HTR-8/SVneo (cell line): Measurements from ENCODE around the gene DHX57.
"Not testable (repeated sequence)": the region's sequence is repeated elsewhere in the genome, so short reads cannot be mapped to it uniquely, and the experiment has no call there.

Source experiments
- DNase-seq: peaks from one replicate; pipeline ENCODE4 v3.0.0; 2011; ENCODE audit warnings: low spot score, mixed read lengths; ENCODE audit not compliant: insufficient read length
- FAIRE-seq: peaks from 2 replicates; lab custom pipeline; 2011; peaks lifted over from hg19 to GRCh38; lab: Jason Lieb, UNC

Gene DHX57

DNA sequence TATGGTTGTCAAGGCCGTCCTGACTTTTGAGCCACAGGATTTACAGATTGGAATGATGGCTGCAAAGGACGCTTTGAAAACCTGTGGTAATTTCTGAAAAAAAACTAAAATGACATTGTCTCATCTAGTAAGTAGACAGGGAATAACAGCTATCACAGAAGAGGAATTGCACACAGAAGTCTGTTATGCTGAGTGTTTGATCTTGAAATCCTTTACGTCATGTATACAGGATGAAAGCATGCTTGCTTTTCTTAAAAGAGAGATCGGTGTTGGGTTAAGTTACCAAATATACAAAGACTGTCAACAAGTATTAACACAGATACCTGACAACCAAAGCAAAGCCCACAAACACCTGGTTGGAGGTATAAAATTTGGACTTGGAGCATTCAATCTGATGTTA, 112.0 kb downstream of the DHX57 start:
- no peak for FAIRE-seq
- no peak for DNase-seq

DNA sequence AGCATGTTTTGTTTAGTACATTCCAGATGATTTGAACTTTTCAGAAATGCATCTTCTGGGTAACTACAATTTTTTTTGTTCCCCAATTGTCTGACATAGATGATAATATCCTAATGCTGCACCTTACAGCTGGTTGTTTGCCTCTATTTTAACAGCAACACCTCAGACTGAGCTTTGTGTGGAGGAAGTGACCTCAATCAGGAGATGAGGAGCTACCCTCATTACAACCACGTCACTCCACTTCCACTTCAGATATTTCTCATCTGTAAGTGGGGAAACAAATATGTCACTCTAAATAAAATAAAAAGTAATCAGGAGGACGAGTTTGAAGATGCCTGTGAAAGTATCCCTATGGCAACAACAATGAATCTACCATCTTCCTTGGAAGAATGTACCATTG, 112.5 kb downstream of the DHX57 start:
- no peak for FAIRE-seq

DNA sequence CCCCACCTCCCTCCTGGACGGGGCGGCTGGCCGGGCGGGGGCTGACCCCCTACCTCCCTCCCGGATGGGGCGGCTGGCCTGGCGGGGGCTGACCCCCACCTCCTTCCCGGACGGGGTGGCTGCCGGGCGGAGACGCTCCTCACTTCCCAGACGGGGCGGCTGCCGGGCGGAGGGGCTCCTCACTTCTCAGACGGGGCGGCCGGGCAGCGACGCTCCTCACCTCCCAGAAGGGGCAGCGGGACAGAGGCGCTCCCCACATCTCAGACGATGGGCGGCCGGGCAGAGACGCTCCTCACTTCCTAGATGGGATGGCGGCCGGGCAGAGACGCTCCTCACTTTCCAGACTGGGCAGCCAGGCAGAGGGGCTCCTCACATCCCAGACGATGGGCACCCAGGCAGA, 119.8 kb downstream of the DHX57 start:
- DNase-seq, FAIRE-seq: not testable (repeated sequence)

More for the DNA sequence above, 112.5 kb downstream of the DHX57 start:
- DNase-seq: no peak

DNA sequence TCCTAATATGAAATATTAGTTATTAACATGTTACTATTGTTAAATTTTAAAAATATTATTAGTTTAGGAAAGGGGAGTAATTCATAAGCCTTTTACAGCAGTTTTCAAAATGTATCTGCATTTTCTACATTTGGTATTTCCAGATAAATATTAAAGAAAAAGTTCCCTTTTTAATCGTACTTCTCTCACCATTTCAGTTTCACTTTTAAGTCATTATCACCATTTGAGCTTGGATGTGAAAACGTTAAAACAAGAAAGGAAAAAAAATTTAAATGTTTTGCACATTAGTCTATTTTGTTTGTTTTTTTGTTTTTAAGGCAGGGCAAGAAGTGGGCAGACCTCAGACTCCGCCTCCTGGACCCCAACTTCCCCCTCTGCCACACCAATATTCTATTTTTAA, 121.2 kb downstream of the DHX57 start:
- FAIRE-seq (no peak), DNase-seq (no peak)

DNA sequence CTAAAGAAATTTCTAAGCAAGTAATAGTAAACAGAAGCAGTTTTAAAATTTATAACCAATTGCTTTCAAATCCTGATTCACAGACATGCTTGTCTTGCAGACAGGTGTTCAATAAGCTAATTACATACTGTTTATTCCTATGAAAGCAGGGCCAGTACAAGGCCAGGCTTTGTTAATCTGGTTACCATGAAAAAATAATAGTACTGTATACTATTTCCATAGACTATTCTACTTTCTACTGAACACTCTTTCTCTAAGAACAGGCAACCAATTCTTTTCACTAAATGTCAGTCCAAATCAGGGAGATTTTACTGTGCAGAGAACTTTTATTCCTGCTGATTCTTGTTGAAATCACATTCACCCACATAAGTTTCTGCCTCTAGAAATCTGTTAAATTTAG, 121.7 kb downstream of the DHX57 start:
- DNase-seq: no peak
- FAIRE-seq: no peak

DNA sequence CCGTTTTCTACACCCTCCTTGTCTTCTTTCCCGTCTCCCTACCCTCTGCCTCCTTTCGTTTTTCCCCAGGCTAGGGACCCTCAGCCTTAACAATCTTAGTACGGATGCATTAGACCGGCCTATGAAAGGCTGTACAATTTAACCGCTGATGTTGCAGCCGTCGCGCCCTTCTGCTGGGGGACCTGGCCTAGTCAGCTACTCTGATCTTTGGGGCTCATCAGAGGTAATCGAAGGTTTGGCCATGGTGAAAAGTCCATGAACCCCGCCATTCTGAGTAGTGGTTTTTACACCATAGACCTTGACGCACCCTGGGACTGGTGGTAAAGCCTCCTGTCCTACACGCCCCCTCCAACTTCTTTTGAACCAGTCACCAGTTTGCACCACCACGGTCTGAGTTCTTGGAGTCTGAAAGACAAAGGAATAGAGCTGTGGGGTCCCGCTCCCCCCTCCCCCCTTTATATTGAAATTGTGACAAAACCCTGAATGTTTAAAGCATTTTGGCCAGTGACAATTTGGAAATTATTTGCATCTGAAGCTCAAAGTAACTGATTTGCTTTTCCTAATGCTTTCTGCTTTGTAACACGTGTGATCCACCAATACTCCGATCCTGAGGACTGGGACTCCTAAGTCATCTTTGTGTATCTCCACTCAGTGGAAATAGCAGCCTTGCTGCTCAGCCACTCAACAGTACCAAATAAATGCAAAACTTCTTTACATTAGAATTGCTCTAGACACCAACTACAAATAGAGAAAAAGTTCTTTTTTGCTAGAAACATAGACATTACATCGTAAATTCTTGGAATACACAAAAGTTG, 123.9 kb downstream of the DHX57 start:
- peak; percentile 30 for DNase-seq
- no peak for FAIRE-seq

DNA sequence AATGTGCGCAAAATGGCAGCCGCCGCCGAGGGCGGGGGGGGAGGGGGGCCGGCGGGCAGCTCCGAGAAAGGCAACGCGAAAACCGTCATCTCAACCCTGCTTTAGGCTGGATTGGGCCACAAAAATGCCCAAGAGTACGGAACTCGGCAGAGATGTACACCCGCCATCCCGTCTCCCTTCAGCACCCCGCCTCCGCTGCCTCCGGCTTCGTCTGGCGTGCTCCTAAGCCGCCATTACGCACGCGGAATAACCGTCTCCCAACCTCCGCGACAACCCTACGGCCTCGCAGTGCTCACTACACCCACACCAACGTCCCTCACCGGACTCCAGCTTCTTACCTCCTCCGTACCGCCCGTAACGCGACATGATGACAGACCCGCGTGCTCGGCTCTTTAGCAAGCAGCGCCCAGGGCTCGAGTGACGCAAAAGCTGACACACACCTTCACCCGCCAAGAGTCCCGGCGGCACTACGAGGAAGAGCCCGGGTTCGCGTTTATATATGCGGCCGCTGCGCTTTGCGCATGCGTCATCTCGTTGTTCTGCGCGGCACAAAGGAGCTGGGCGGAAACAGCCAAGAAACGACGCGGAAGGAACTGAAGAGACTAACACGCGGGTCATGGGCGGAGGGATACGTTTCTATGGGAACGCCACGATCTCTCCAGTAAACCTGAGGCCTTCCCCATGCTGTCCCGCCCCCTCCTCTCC, 124.7 kb downstream of the DHX57 start, which contains the start of gene SRSF7:
Gene SRSF7 (minus strand): TSS at position 471 of the 705 bp plus-strand sequence. CDS start 105 bp downstream, at position 366.
- FAIRE-seq: peak; percentile 91

DNA sequence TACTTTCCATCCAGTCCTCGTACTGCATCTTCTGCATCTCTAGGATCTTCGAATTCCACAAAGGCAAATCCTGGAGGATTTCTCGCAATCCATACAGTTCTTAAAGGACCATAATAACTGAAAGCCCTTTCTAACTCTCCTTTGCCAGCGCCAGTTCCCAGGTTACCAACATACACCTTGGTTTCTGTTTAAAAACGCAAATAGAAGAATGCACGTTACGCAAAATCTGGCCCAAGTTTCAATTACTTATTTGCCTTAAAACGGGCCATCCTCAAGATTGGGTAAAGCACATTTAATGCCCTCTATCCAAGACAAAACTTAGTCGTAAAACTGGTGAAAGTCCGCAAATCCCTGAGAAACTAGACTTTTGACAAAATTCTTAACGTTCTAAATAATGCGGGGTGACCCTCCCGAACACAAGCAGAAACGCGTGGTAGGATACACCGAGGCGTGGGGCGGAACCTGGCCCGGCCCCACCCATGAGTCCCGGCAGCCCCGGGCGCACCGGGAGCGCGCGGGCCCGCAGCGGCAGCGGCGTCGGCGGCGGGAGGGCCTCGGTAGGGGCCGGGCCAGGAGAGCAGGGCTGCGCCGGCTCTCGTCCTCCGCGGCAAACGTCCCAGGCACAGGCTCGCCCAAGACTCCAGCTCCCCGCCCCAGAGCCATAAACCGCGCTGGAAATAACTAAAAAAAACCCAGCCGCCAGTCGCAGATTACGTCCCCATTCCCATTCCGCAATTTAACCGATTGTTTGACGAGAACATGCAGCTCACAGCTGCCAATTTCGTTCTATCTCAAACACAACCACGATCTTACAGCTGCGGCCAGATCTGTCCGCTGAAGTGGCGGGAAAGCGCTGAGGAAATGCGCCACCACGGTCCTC, 125.5 kb downstream of the DHX57 start:
- DNase-seq (peak; percentile 22), FAIRE-seq (peak; percentile 55)

More for the DNA sequence above, 124.7 kb downstream of the DHX57 start, which contains the start of gene SRSF7:
- peak; percentile 99 for DNase-seq

DNA sequence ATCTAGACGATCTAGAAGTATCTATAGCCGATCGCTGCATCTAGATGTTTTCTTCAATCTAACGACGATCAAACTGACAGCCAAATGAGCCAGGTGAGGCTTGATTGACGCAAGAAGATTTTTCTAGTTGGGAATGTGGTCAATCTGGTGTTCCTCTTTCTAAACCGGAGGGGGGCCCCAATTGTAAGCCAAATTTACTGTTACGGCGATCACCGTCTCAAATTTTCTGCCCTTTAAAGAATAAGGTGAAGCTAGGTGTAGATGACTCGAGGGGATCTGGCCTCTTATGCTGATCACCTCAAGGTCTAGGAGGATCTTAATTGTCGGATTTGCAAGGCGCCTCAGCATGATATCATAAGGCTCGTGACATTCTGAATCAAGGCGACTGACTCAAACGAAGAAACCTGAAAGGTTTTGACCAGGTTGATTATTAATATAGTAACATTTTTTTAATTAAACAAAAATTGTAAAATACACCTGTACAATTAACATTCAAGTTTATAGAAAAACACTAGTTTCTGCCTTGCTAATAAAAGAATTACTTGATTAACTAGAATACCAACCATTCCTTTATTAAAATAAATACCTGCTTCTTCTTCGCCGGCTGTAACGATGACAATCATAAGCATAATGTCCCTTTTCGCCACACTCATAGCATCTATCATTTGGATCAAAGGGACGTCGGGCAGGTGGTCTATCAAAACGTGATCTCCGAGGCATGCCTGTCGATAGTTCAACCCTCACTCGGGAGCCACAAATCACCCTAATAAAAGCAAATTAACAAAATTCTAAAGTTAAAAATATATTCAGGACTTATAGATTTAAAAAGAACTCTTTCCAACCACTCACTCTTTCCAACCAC, 126.6 kb downstream of the DHX57 start:
- FAIRE-seq (no peak), DNase-seq (no peak)

DNA sequence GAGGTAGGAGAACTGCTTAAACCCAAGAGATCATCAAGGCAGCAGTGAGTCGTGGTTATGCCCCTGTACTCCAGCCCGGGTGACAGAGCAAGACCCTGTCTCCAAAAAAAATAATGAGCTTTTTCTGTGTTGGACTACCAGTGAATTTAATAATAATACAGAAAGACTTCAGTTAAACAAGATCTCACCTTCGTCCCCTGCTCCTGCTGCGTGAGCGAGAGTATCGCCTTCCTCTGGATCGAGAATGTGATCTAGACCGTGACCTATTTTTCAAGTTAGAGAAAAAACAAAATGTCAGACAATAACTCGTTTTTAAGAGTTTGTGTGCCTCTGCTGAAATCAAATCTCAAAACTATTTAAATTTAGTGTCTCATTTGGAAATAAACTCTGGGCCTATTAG, 127.3 kb downstream of the DHX57 start:
- no peak for DNase-seq
- FAIRE-seq: no peak

DNA sequence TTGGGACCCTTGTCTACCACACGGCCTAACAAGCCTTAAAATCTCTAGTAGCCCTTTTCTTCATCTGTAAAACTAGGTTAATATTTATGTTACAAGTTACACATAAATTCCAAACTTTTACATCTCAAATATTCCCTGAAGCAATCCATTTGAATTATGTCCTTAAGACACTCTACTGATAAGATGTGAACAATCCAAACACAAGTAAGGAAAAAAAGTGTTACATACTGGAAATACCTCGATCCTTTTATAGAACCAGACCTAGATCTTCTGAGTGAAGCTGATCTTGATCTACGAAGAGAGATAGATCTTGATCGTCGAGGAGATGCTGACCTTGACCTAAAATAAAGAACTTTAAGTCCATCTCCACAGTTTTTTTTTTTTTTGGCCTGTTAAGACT, 127.9 kb downstream of the DHX57 start:
- FAIRE-seq: no peak
- DNase-seq: no peak
